Mammary epithelial cell (primary cell): Measurements from ENCODE around the gene RALY.

Experiments used
- CTCF ChIP-seq, 2 donors: IDR thresholded peaks in 1 of 2; conservative IDR thresholded peaks in 1 of 2; 2 replicates each; pipeline ENCODE4 v1.5.1; 2011 to 2012; ENCODE audit warnings: inconsistent platforms in 2 of 2, low read length in 2 of 2, mild to moderate bottlenecking in 2 of 2, control low read depth in 1 of 2, low read depth in 1 of 2; ENCODE audit not compliant: insufficient read depth in 1 of 2; ENCODE audit errors: extremely low read depth in 1 of 2
- EZH2 ChIP-seq: IDR thresholded peaks from 2 replicates; pipeline ENCODE4 v1.6.1; 2012; ENCODE audit warnings: low read length, inconsistent platforms, borderline replicate concordance

DNA sequence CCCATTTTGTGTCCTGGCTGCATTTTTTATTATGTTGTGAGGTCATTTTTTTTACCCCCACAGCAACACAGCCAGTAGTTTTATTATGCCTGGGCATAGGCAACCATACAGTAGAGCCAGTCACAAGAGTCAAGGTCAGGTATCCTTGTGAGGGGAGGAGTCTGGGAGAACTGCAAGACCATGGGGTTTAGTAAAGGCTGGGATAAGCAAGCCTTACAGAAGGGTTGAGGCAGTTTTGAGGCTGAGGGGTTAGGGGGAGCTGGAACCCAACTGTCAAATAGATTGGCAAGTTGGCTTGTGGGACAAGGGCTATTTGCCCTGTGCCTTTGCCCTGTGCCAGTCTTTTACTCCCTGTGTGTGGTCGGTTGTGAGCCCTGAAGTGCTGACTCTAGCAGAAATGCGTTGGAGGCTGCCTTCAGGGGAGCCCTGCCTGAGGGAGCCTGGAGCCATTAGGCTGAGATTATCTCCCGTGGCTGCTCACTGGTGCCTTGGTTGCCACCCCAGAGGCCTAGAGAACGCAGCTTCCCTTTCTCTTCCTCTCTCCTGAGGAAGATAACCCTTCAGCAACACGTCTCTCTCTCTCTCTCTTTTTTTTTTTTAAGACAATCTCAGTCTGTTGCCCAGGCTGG, 31.1 kb downstream of the RALY start:
- TF ChIP-seq EZH2 (no peak), CTCF (conservative IDR thresholded peaks at IDR 0.05 in 1 of 2, IDR thresholded peaks at IDR 0.05 in 1 of 2; ENCODE audit: extremely low read depth in 1 of 2, insufficient read depth in 1 of 2, low read depth in 1 of 2, low read length in 2 of 2) (no peak)
